Nephron progenitor cell (in vitro differentiated cells): ENCODE data around the gene SSH3.

Experiments
- DNase-seq: peaks from one replicate; pipeline ENCODE4 v3.0.0; 2021
- H3K27ac Mint-ChIP-seq: 2 replicates; pipeline ENCODE4 v1.8.0; 2021; ENCODE audit warnings: mild to moderate bottlenecking, moderate library complexity, mixed read lengths
- H3K27me3 Mint-ChIP-seq: 2 replicates; pipeline ENCODE4 v1.8.0; 2021; ENCODE audit warnings: mild to moderate bottlenecking, low read depth, mixed read lengths; ENCODE audit not compliant: poor library complexity
- H3K36me3 Mint-ChIP-seq: 2 replicates; pipeline ENCODE4 v1.8.0; 2021; ENCODE audit warnings: low read depth, mixed read lengths
- H3K4me1 Mint-ChIP-seq: 2 replicates; pipeline ENCODE4 v1.8.0; 2021; ENCODE audit warnings: mixed read lengths
- H3K4me3 Mint-ChIP-seq: 2 replicates; pipeline ENCODE4 v1.8.0; 2021; ENCODE audit warnings: mild to moderate bottlenecking, moderate library complexity, mixed read lengths
- H3K9me3 Mint-ChIP-seq: 2 replicates; pipeline ENCODE4 v1.8.0; 2021; ENCODE audit warnings: mild to moderate bottlenecking, moderate library complexity, mixed read lengths
- CTCF ChIP-seq: fragments of 200-600 bp; sonication (generic); IDR thresholded peaks from 2 replicates; pipeline ENCODE4 v1.5.0; 2021; ENCODE audit warnings: antibody characterized with exemption

The SSH3 gene

DNA sequence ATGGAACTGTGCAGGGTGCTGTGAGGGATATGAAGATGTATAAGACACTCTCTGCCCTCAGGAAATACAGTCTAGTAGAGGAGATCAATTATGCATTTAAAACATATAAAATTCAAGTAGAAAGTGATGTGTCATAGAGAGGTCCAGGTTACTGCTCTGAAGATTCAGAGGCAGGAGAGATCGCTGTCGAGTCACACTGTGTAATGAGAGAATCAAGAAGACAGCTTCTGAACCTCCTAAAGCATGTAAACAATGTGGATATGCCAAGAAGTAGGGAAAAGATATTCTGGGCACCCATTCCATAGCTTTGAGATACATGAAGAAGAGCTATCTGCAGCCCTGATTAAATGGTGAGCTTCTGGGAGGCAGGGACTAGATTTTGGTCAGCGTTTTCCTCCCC, 16.7 kb downstream of the SSH3 start:
- Mint-ChIP-seq H3K27ac (no peak overlapping the region), H3K4me3 (no peak overlapping the region), H3K36me3 (no peaks in the 10 kb centered on the region), H3K4me1 (peaks cover 17% of the 10 kb centered on the region), H3K27me3 (peaks cover 34% of the 10 kb centered on the region), H3K9me3 (no peaks in the 10 kb centered on the region)
- DNase-seq = no peak
- TF ChIP-seq CTCF = no peak

- Mint-ChIP-seq H3K36me3 (no peaks in the 10 kb centered on the region), H3K27me3 (peaks cover 33% of the 10 kb centered on the region), H3K4me1 (peaks cover 13% of the 10 kb centered on the region), H3K9me3 (no peaks in the 10 kb centered on the region), H3K4me3 (no peak overlapping the region), H3K27ac (no peak overlapping the region)
- DNase-seq = no peak
- no peak for TF ChIP-seq CTCF
Observed at GRCh38 chr11:67320691-67321090, 17.4 kb downstream of the SSH3 start.

DNA sequence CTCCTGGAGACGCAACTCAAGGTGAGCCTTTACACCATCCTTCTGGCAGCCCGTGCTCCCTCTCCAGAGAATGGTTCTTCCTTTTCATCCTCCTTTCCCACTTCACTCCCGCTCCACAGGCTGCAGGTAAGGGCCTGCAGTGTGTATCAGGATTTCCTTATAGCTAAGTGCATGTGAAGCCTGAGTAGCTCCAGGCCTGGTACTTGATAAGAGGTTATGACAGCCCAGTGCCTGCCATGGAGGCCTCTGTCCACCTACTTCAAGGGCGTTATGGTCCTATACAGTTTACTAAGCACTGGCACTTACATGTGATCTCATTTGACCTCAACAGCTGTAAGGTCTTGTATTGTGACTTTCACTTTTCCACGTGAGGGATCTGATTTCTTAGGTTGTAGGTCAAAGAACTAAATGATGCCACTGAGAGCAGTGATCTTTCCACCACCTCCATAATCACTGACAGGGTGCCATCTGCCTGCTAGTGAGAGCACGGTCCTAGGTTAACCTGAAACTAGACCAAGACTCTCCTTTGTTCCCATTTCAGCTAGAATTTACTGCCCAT, 18.1 kb downstream of the SSH3 start:
- TF ChIP-seq CTCF = no peak
- no peak for DNase-seq
- Mint-ChIP-seq H3K4me1 (peaks cover 12% of the 10 kb centered on the region), H3K27me3 (peaks cover 32% of the 10 kb centered on the region), H3K36me3 (peaks cover 5% of the 10 kb centered on the region), H3K4me3 (no peak overlapping the region), H3K27ac (no peak overlapping the region), H3K9me3 (no peaks in the 10 kb centered on the region)

GRCh38 chr11:67322049-67322448, 18.7 kb downstream of the SSH3 start:
- DNase-seq = no peak
- H3K27me3 Mint-ChIP-seq = peaks cover 32% of the 10 kb centered on the region
- H3K9me3 Mint-ChIP-seq = no peaks in the 10 kb centered on the region
- no peak overlapping the region for H3K27ac Mint-ChIP-seq
- TF ChIP-seq CTCF = no peak
- H3K36me3 Mint-ChIP-seq = peaks cover 5% of the 10 kb centered on the region
- no peak overlapping the region for H3K4me3 Mint-ChIP-seq
- peaks cover 12% of the 10 kb centered on the region for H3K4me1 Mint-ChIP-seq

DNA sequence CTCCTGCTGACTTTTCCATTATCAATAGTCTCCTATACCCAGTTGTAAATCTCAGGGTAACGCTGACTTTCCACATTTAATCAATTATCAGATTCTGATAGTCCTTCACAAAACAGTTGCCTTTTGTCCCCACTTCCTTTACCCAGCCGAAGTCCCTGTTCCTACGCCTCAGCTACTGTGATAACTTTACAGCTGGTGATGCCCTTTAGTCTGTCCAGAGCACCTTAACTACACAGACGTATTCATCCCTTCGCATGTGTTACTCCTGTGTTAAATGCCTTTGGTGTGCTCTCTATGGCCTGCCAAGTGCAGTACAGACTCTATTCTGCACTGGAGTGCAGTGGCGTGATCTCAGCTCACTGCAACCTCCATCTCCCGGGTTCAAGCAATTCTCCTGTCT, 20.2 kb downstream of the SSH3 start:
- no peak overlapping the region for H3K4me3 Mint-ChIP-seq

More for the DNA sequence above, 20.2 kb downstream of the SSH3 start:
- Mint-ChIP-seq H3K36me3 (peaks cover 5% of the 10 kb centered on the region), H3K27ac (no peak overlapping the region), H3K27me3 (peaks cover 28% of the 10 kb centered on the region), H3K4me1 (peaks cover 4% of the 10 kb centered on the region), H3K9me3 (no peaks in the 10 kb centered on the region)
- DNase-seq = no peak
- TF ChIP-seq CTCF = no peak
